T47D (cell line): Measurements from ENCODE around the gene MRGPRE.
"Not testable (repeated sequence)": the region's sequence is repeated elsewhere in the genome, so short reads cannot be mapped to it uniquely, and the experiment has no call there.

Experiments used
- DNase-seq, 2 experiments: peaks; one replicate each; pipeline versions ENCODE4 v3.0.0 to v3.0.0-alpha.2; 2011 to 2012; ENCODE audit warnings: low read depth in 1 of 2, low spot score in 1 of 2
- JUND ChIP-seq: IDR thresholded peaks from 2 replicates; pipeline ENCODE4 v1.6.1; 2012; ENCODE audit warnings: low read depth
- in situ Hi-C: cut with HindIII; loops from 2 replicates; pipeline ENCODE4 v1.10.0; 2016; ENCODE audit warnings: low sequenced_read_pairs, low pct_unique_long_range_greater_than_20kb

The MRGPRE gene, protein sequence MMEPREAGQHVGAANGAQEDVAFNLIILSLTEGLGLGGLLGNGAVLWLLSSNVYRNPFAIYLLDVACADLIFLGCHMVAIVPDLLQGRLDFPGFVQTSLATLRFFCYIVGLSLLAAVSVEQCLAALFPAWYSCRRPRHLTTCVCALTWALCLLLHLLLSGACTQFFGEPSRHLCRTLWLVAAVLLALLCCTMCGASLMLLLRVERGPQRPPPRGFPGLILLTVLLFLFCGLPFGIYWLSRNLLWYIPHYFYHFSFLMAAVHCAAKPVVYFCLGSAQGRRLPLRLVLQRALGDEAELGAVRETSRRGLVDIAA

GRCh38 chr11:3231851-3232744, at the start of gene MRGPRE:
TSS of gene MRGPRE (minus strand) at chr11:3232417. CDS start at chr11:3228799, 3,618 bp downstream.
- in situ Hi-C loops, result no loop called here
- no peak for DNase-seq
- TF ChIP-seq JUND, result no peak

DNA sequence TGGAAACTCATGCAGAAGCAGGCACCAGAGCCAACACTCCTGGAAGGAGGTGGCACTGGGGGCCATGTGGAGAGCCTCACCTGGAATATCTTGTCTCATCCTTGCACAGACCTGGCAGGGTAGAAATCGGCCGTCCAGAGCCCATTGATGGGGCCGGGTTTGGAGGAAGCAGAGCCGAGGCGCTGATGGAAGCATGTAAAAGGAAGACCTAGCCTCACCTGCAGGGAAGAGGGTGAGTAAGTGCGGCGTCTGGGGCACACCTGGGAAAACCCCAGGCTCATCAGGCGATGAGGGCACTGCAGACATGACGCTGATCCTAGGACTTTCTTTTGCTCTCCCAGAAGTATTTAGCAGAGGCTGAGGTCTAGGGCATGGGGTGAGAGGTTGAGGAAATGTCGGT, 48.9 kb upstream of the MRGPRE start:
- DNase-seq, in situ Hi-C loops: not testable (repeated sequence)

GRCh38 chr11:3280662-3281061, 48.4 kb upstream of the MRGPRE start:
- DNase-seq, in situ Hi-C loops: not testable (repeated sequence)

- in situ Hi-C loops, DNase-seq: not testable (repeated sequence)
Observed at GRCh38 chr11:3278922-3279321, 46.7 kb upstream of the MRGPRE start.

- DNase-seq, in situ Hi-C loops: not testable (repeated sequence)
Observed at GRCh38 chr11:3273629-3274028, 41.4 kb upstream of the MRGPRE start.

DNA sequence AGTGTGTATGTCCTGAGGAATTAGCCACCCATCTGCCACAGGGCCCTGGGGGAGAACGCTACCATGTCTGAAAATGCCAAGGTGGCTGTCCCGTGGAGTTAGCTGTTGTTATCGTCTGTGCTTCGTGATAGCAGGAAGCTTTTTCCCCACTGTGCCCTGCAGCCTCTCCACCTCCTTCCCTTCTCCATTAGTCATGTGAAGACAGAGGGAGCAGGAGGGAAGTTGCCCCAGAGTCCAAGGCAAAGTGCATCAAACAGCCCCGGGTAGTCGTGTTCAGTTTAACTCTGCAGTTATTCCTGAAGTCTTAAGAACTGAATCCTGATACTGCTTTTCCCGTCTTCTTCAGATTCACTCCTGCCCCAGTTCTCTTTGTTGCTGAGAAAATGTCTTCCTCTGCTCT, 30.3 kb upstream of the MRGPRE start:
- DNase-seq, in situ Hi-C loops: not testable (repeated sequence)

GRCh38 chr11:3261831-3262230, 29.6 kb upstream of the MRGPRE start:
- in situ Hi-C loops, DNase-seq: not testable (repeated sequence)

- in situ Hi-C loops, DNase-seq: not testable (repeated sequence)
Observed at GRCh38 chr11:3257509-3257908, 25.3 kb upstream of the MRGPRE start.

- DNase-seq, in situ Hi-C loops: not testable (repeated sequence)
Observed at GRCh38 chr11:3255241-3255640, 23.0 kb upstream of the MRGPRE start.

DNA sequence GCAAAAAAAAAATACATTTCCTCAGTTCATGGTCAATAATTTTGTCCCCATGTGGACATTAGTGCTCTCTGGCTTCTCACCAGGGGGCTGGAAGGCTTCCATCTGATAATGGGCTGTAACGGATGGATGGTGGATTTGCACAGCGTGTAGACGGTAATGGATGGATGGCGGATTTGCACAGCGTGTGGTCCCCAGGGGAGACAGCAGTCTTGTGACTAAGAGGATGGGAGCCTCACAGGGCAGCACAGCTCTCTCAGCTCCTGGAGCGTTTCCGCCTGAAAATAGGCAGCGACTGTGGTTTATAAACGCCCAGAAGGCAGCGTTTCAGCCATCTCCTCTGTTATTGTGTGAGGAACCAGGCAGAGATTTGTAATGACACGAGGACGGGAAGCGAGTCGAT, 22.6 kb upstream of the MRGPRE start:
- in situ Hi-C loops, DNase-seq: not testable (repeated sequence)

DNA sequence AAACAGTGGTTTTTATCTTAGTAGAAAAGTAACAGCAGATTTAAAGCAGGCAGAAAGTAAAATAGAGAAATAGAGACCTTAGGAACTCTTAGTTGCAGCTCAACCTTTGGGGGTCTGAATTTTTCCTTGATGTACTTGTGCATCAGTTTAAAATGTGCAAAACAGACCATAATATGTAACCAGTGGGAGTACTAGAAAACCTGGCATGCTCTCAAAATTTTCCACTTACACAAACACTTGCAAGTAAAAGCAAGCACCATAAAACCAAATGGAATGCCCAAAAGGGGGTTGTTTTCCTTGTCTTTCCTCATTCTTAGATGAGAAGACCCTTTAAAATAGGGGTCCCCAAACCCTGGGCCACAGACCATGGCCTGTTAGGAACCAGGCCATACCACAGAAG, 12.9 kb upstream of the MRGPRE start:
- in situ Hi-C loops, result no loop called here
- no peak for DNase-seq
- no peak for TF ChIP-seq JUND

GRCh38 chr11:3243880-3244279, 11.7 kb upstream of the MRGPRE start:
- TF ChIP-seq JUND, result no peak
- in situ Hi-C loops, result no loop called here
- no peak for DNase-seq

DNA sequence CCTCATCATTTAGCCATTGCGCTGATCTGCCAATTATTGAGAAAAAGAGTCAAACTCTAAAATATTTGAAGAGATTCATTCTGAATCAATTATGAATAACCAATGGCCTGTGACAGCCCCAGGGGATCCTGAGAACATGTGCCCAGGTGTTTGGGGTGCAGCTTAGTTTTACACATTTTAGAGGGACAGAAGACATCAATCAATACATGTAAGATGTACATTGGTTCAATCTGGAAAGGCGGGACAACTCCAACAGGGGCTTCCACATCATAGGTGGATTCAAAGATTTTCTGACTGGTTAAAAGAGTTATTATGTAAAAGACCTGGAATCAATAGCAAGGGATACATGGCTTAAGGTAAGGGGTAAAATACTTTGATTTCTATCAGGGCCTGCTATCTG, 4.9 kb upstream of the MRGPRE start:
- TF ChIP-seq JUND, result no peak
- in situ Hi-C loops, result no loop called here
- DNase-seq, result no peak

GRCh38 chr11:3234846-3235245, 2.6 kb upstream of the MRGPRE start:
- in situ Hi-C loops, result no loop called here
- DNase-seq, result no peak
- no peak for TF ChIP-seq JUND
